H1 (cell line): ENCODE measurements around the gene KCNK2. TPM values are rescaled to one million over a fixed set of nuclear protein-coding genes. Genes with fewer than 3 reads are reported as not detected.

ENCODE experiments used
- CTCF ChIA-PET: fragments of 300-600 bp; sonication (Branson Sonifier 250); formaldehyde crosslinking; loops from one replicate; lab custom pipeline; 2021; ENCODE audit not compliant: partially characterized antibody; lab: Charles Lee
- POLR2A ChIA-PET: fragments of 300-600 bp; sonication (Branson Sonifier 250); formaldehyde crosslinking; loops from one replicate; lab custom pipeline; 2021; ENCODE audit warnings: inconsistent platforms; ENCODE audit not compliant: partially characterized antibody; lab: Charles Lee
- DNase-seq, 2 experiments: peaks; one replicate each; pipeline versions ENCODE4 v3.0.0 to v3.0.0-alpha.2; 2010 to 2022; ENCODE audit warnings: low spot score in 2 of 2, low read depth in 1 of 2, mixed read lengths in 1 of 2
- FAIRE-seq: peaks from 2 replicates; lab custom pipeline; 2011; peaks lifted over from hg19 to GRCh38; lab: Jason Lieb, UNC
- H2AFZ ChIP-seq: 2 replicates; pipeline ENCODE4 v1.8.1; 2012; ENCODE audit warnings: low read length, inconsistent platforms
- H2AK5ac ChIP-seq: 2 replicates; pipeline ENCODE4 v1.6.1; 2013; ENCODE audit warnings: low read depth, low read length
- H2BK120ac ChIP-seq: replicated peaks from 2 replicates; pipeline ENCODE3; 2013; ENCODE audit warnings: low read depth, low read length, inconsistent platforms
- H2BK12ac ChIP-seq: 2 replicates; pipeline ENCODE4 v1.6.1; 2013; ENCODE audit warnings: low read depth, low read length
- H2BK15ac ChIP-seq: 2 replicates; pipeline ENCODE4 v1.6.1; 2013; ENCODE audit warnings: low read length
- H2BK20ac ChIP-seq: 2 replicates; pipeline ENCODE4 v1.6.1; 2013; ENCODE audit warnings: low read length
- H2BK5ac ChIP-seq: 2 replicates; pipeline ENCODE4 v1.6.1; 2013; ENCODE audit warnings: low read depth, low read length
- H3K14ac ChIP-seq: 2 replicates; pipeline ENCODE4 v1.6.1; 2013; ENCODE audit warnings: inconsistent platforms; ENCODE audit not compliant: insufficient read length
- H3K18ac ChIP-seq: 2 replicates; pipeline ENCODE4 v1.6.1; 2013; ENCODE audit warnings: low read length; ENCODE audit errors: extremely low read depth
- H3K23ac ChIP-seq: 2 replicates; pipeline ENCODE4 v1.6.1; 2013; ENCODE audit warnings: inconsistent platforms; ENCODE audit not compliant: insufficient read length
- H3K23me2 ChIP-seq: 2 replicates; pipeline ENCODE4 v1.6.1; 2013; ENCODE audit warnings: low read depth, low read length
- H3K27ac ChIP-seq: 2 replicates; pipeline ENCODE4 v1.6.1; 2011; ENCODE audit warnings: low read depth, low read length, inconsistent platforms
- H3K27me3 ChIP-seq, 4 experiments: replicated peaks in 1 of 4; 1 replicate in 1 of 4; 2 replicates in 3 of 4; pipeline versions ENCODE4 v1.6.1 to v1.8.1; 2011 to 2013; ENCODE audit warnings: low read length in 3 of 4, mild to moderate bottlenecking in 3 of 4, inconsistent platforms in 2 of 4, mixed read lengths in 2 of 4, moderate library complexity in 1 of 4; ENCODE audit not compliant: control insufficient read depth in 3 of 4, insufficient read depth in 3 of 4; ENCODE audit errors: extremely low read depth in 1 of 4
- H3K36me3 ChIP-seq, 4 experiments: 2 replicates each; pipeline versions ENCODE4 v1.6.1 to v1.8.1; 2011 to 2013; ENCODE audit warnings: mild to moderate bottlenecking in 4 of 4, low read length in 3 of 4, moderate library complexity in 2 of 4, control low read depth in 1 of 4, inconsistent platforms in 1 of 4; ENCODE audit not compliant: insufficient read depth in 4 of 4, control insufficient read depth in 2 of 4
- H3K4ac ChIP-seq: replicated peaks from 2 replicates; pipeline ENCODE3; 2013; ENCODE audit warnings: low read length, low read depth, mixed read lengths, inconsistent platforms; ENCODE audit not compliant: insufficient read length
- H3K4me1 ChIP-seq, 4 experiments: replicated peaks in 1 of 4; 1 replicate in 1 of 4; 2 replicates in 3 of 4; pipeline versions ENCODE4 v1.6.1 to v1.8.1; 2011 to 2013; ENCODE audit warnings: low read length in 3 of 4, inconsistent platforms in 2 of 4, mixed read lengths in 1 of 4; ENCODE audit not compliant: insufficient read depth in 4 of 4, control insufficient read depth in 3 of 4
- H3K4me2 ChIP-seq, 2 experiments: 2 replicates each; pipeline versions ENCODE4 v1.6.1 to v1.8.1; 2011 to 2013; ENCODE audit warnings: low read depth in 2 of 2, low read length in 2 of 2, control low read depth in 1 of 2, inconsistent platforms in 1 of 2, mild to moderate bottlenecking in 1 of 2; ENCODE audit not compliant: insufficient read depth in 1 of 2
- H3K4me3 ChIP-seq, 4 experiments: fragments of 200-600, 300-600 bp in 1 of 4; sonication (generic), shearing (Covaris generic), sonication (Bioruptor Twin) in 1 of 4; 2 replicates each; pipeline versions ENCODE4 v1.5.1 to v1.8.1; 2011 to 2016; ENCODE audit warnings: low read length in 4 of 4, low read depth in 3 of 4, control low read depth in 2 of 4, inconsistent platforms in 2 of 4, mild to moderate bottlenecking in 2 of 4, mixed read lengths in 1 of 4, moderate library complexity in 1 of 4; ENCODE audit not compliant: insufficient read depth in 2 of 4; ENCODE audit errors: extremely low read depth in 1 of 4
- H3K56ac ChIP-seq: replicated peaks from 2 replicates; pipeline ENCODE3; 2013; ENCODE audit warnings: low read depth, mild to moderate bottlenecking, mixed read lengths, low read length, inconsistent platforms; ENCODE audit not compliant: insufficient read length
- H3K79me1 ChIP-seq: 2 replicates; pipeline ENCODE4 v1.6.1; 2013; ENCODE audit warnings: low read depth, low read length, control low read depth
- H3K79me2 ChIP-seq, 2 experiments: 2 replicates each; pipeline versions ENCODE4 v1.6.1 to v1.8.1; 2012 to 2013; ENCODE audit warnings: low read length in 2 of 2, mild to moderate bottlenecking in 2 of 2, inconsistent platforms in 1 of 2; ENCODE audit not compliant: insufficient read depth in 2 of 2, control insufficient read depth in 1 of 2
- H3K9ac ChIP-seq, 4 experiments: replicated peaks in 1 of 4; 1 replicate in 1 of 4; 2 replicates in 3 of 4; pipeline versions ENCODE4 v1.6.1 to v1.8.1; 2011 to 2013; ENCODE audit warnings: low read depth in 3 of 4, low read length in 3 of 4, control low read depth in 2 of 4, mild to moderate bottlenecking in 2 of 4, moderate library complexity in 2 of 4, inconsistent platforms in 1 of 4; ENCODE audit errors: extremely low read depth in 1 of 4
- H3K9me3 ChIP-seq, 2 experiments: 2 replicates each; pipeline versions ENCODE4 v1.6.1 to v1.8.1; 2012 to 2013; ENCODE audit warnings: mild to moderate bottlenecking in 2 of 2, moderate library complexity in 2 of 2, control low read depth in 1 of 2, inconsistent platforms in 1 of 2, low read depth in 1 of 2, low read length in 1 of 2, mixed read lengths in 1 of 2; ENCODE audit not compliant: insufficient read depth in 2 of 2
- H4K20me1 ChIP-seq, 2 experiments: replicated peaks in 1 of 2; 2 replicates each; pipeline versions ENCODE3 to v1.8.1; 2011 to 2013; ENCODE audit warnings: inconsistent platforms in 2 of 2, low read length in 2 of 2, mild to moderate bottlenecking in 1 of 2; ENCODE audit not compliant: insufficient read depth in 2 of 2, control insufficient read depth in 1 of 2
- H4K5ac ChIP-seq: 2 replicates; pipeline ENCODE4 v1.6.1; 2013; ENCODE audit warnings: low read length, low read depth, mixed read lengths, inconsistent platforms; ENCODE audit not compliant: insufficient read length
- H4K8ac ChIP-seq: 2 replicates; pipeline ENCODE4 v1.8.0; 2013; ENCODE audit warnings: mild to moderate bottlenecking, moderate library complexity, low read length, inconsistent platforms; ENCODE audit not compliant: insufficient read depth; ENCODE audit errors: extremely low read depth
- H4K91ac ChIP-seq: replicated peaks from 2 replicates; pipeline ENCODE3; 2013; ENCODE audit warnings: low read length, mixed read lengths, inconsistent platforms; ENCODE audit not compliant: insufficient read length
- CBX8 ChIP-seq: fragments of 300-800, 300-1000 bp; sonication (generic); IDR thresholded peaks from 2 replicates; pipeline ENCODE4 v1.7.1; 2016; ENCODE audit warnings: low read depth, low read length, borderline replicate concordance
- HDAC2 ChIP-seq, 2 experiments: fragments of 300-600 bp in 1 of 2; sonication (generic) in 1 of 2; IDR thresholded peaks; 2 replicates each; pipeline ENCODE4 v1.6.1; 2011 to 2012; ENCODE audit warnings: low read depth in 2 of 2, low read length in 2 of 2, mild to moderate bottlenecking in 2 of 2, moderate library complexity in 2 of 2, borderline replicate concordance in 1 of 2, inconsistent platforms in 1 of 2
- KDM1A ChIP-seq: fragments of 200-600, 300-600 bp; sonication (generic); IDR thresholded peaks from 2 replicates; pipeline ENCODE4 v1.7.1; 2016; ENCODE audit warnings: mild to moderate bottlenecking, low read length, borderline replicate concordance
- KDM4A ChIP-seq: IDR thresholded peaks from one replicate; pipeline ENCODE4 v1.7.1; 2012; ENCODE audit warnings: low read depth, mild to moderate bottlenecking, moderate library complexity, low read length, inconsistent platforms; ENCODE audit not compliant: severe bottlenecking
- POLR2A ChIP-seq, 2 experiments: IDR thresholded peaks; 1 replicate in 1 of 2; 2 replicates in 1 of 2; pipeline ENCODE4 v1.6.1; 2011; ENCODE audit warnings: low read depth in 2 of 2, low read length in 2 of 2, mild to moderate bottlenecking in 2 of 2; ENCODE audit errors: control extremely low read depth in 1 of 2
- TCF12 ChIP-seq: IDR thresholded peaks from 2 replicates; pipeline ENCODE4 v1.6.1; 2011; ENCODE audit warnings: low read depth, mild to moderate bottlenecking, low read length
- ZNF274 ChIP-seq: IDR thresholded peaks from 2 replicates; pipeline ENCODE4 v1.7.0; 2012; ENCODE audit warnings: low read length, borderline replicate concordance; ENCODE audit errors: extremely low read depth
- WGBS, 2 experiments: shearing (Covaris generic) in 1 of 2; methylation state at CpG; one replicate each; pipeline versions ENCODE4 v1.1.6 to v1.1.7; 2013 to 2015; ENCODE audit warnings: low lambda C conversion rate in 2 of 2, mixed read lengths in 2 of 2, inconsistent platforms in 1 of 2, low coverage in 1 of 2, missing lambda C conversion rate in 1 of 2; ENCODE audit not compliant: insufficient replicate concordance in 2 of 2, insufficient coverage in 1 of 2, insufficient read length in 1 of 2; ENCODE audit errors: extremely low coverage in 1 of 2, missing lambda C conversion rate in 1 of 2; 5-methylcytosine and 5-hydroxymethylcytosine counted together
- polyA plus RNA-seq, 7 experiments: library from polyadenylated mRNA; depleted of rRNA in 3 of 7; stranded (reverse) in 5 of 7; unstranded in 2 of 7; fragments of >200 nt in 5 of 7; fragments of 200-250 nt in 2 of 7; gene quantifications; 1 replicate in 5 of 7; 2 replicates in 1 of 7; 4 replicates in 1 of 7; pipeline versions ENCODE4 v1.2.1 to v1.2.3, GENCODE V29; 2011 to 2013; ENCODE audit warnings: missing spikeins in 2 of 7, mixed read lengths in 2 of 7
- total RNA-seq: library from RNA; stranded (reverse); fragmentation: NEBNext Ultra II Directional; extraction: Animal tissue kit (Norgen Biotek cat#: 25700); gene quantifications from 2 replicates; pipeline ENCODE4 v1.2.1, GENCODE V29; 2021
- TF ChIP-seq, protein P1 (sequence below): IDR thresholded peaks from 2 replicates; pipeline ENCODE4 v1.6.1; 2011; ENCODE audit warnings: low read length, improper control_type of control experiment

Gene KCNK2
- total and polyA plus RNA-seq, 2 of the 8 experiments (the other 6 are each of a cell fraction or from before 2014, with no cell fraction given): 0.59 to 1.2 TPM

DNA sequence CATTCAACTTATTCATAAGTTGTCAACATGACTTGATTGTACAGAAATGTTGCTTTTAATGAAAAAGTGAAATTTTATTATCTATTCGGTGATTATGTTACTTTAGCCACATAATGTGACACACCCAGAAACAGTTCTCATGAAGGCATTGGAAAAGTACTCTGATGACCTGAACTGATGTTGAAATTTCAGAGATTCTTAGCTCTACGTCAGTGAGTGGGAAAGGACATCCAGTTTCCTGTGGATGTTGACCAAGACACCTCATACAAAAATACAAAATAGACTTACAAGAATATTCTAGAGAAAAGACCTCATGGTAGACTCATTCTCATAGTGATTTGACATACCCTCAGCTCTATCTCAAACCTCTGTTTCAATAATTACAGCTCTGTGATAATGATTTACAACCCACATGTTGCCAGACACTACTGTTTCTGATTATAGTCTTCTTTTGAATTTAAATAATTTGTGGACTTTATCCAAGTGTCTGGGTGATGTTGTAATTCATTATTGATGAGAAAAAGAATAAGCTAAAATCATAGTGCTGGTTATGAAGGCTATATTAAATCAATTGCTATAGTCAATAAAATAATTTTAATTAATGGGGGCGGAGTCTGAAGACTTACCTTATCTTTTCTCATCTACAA, 37.3 kb downstream of the KCNK2 start:
- H3K23ac ChIP-seq: no peak overlapping the region
- no peaks in the 10 kb centered on the region for H3K4me1 ChIP-seq
- no peak overlapping the region for H4K5ac ChIP-seq
- no peak overlapping the region for H2AFZ ChIP-seq
- no peak overlapping the region for H3K27ac ChIP-seq
- no peak overlapping the region for H2BK20ac ChIP-seq
- no peaks in the 10 kb centered on the region for H3K79me1 ChIP-seq
- H3K4ac ChIP-seq: no peak overlapping the region
- H3K79me2 ChIP-seq: no peaks in the 10 kb centered on the region
- no peaks in the 10 kb centered on the region; the same call in 1 of the 2 replicates for H3K23me2 ChIP-seq
- DNase-seq (no peak), FAIRE-seq (no peak)
- no peak overlapping the region for H4K8ac ChIP-seq
- H3K9me3 ChIP-seq: no peaks in the 10 kb centered on the region
- H3K36me3 ChIP-seq: no peaks in the 10 kb centered on the region
- no peak overlapping the region for H3K9ac ChIP-seq
- no peak overlapping the region for H2BK15ac ChIP-seq
- H3K18ac ChIP-seq: no peak overlapping the region
- H2BK120ac ChIP-seq: no peak overlapping the region
- H2AK5ac ChIP-seq: no peak overlapping the region
- no peak overlapping the region for H3K4me2 ChIP-seq
- 73% methylated on average over 3 of the region's 3 CpGs; no CpG with 5 or more reads in 1 of the 2 experiments for WGBS, 2 experiments
- no peak overlapping the region for H2BK12ac ChIP-seq
- ChIA-PET CTCF (interaction anchor here (1.9 kb wide), 1 partner anchor 26 kb away, joined by 4 read pairs; no protein-coding TSS in a partner anchor), POLR2A (no interaction called here)
- H2BK5ac ChIP-seq: no peak overlapping the region
- no peak overlapping the region for H3K14ac ChIP-seq
- H4K91ac ChIP-seq: no peak overlapping the region
- TF ChIP-seq, protein P1, sequence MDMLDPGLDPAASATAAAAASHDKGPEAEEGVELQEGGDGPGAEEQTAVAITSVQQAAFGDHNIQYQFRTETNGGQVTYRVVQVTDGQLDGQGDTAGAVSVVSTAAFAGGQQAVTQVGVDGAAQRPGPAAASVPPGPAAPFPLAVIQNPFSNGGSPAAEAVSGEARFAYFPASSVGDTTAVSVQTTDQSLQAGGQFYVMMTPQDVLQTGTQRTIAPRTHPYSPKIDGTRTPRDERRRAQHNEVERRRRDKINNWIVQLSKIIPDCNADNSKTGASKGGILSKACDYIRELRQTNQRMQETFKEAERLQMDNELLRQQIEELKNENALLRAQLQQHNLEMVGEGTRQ: no peak
- TF ChIP-seq POLR2A (IDR thresholded peaks at IDR 0.05; ENCODE audit: control extremely low read depth in 1 of 2, low read depth in 2 of 2, low read length in 2 of 2) (no peak), KDM1A (no peak), HDAC2 (IDR thresholded peaks at IDR 0.05; ENCODE audit: borderline replicate concordance in 1 of 2, low read depth in 2 of 2, low read length in 2 of 2) (no peak), ZNF274 (no peak), CBX8 (no peak), TCF12 (no peak), KDM4A (no peak)
- H3K4me3 ChIP-seq: no peak overlapping the region
- no peaks in the 10 kb centered on the region for H3K27me3 ChIP-seq
- H3K56ac ChIP-seq: no peak overlapping the region
- no peaks in the 10 kb centered on the region for H4K20me1 ChIP-seq
